HepG2 (cell line): ENCODE data around the gene MYO7B. TPM values are rescaled to one million over a fixed set of nuclear protein-coding genes. Genes with fewer than 3 reads are reported as not detected.

ENCODE experiments used
- AKAP8 ChIP-seq: sonication (generic); formaldehyde crosslinking; IDR thresholded peaks from 2 replicates; pipeline ENCODE4 v1.5.1; 2020; ENCODE audit warnings: mild to moderate bottlenecking, missing genetic modification reagents
- IKZF4 ChIP-seq: sonication (generic); formaldehyde crosslinking; IDR thresholded peaks from 2 replicates; pipeline ENCODE4 v1.5.1; 2020; ENCODE audit warnings: borderline replicate concordance, mild to moderate bottlenecking, low read depth, missing genetic modification reagents; ENCODE audit errors: not compliant biosample characterization
- KLF15 ChIP-seq: sonication (generic); formaldehyde crosslinking; IDR thresholded peaks from 2 replicates; pipeline ENCODE4 v1.8.1; 2023; ENCODE audit warnings: borderline replicate concordance, mild to moderate bottlenecking, inconsistent platforms, missing genetic modification reagents, mixed read lengths
- MXI1 ChIP-seq: IDR thresholded peaks from 3 replicates; pipeline ENCODE4 v1.6.1; 2012; ENCODE audit warnings: low read depth, low read length, inconsistent platforms, borderline replicate concordance
- POLR2AphosphoS5 ChIP-seq: IDR thresholded peaks from 2 replicates; pipeline ENCODE4 v1.6.1; 2012; ENCODE audit warnings: low read depth, low read length
- PPARG ChIP-seq: conservative IDR thresholded peaks from 2 replicates; pipeline ENCODE4 v1.6.1; 2016; ENCODE audit warnings: missing biosample characterization, missing genetic modification reagents
- PRMT3 ChIP-seq: sonication (generic); formaldehyde crosslinking; IDR thresholded peaks from 2 replicates; pipeline ENCODE4 v1.8.1; 2022; ENCODE audit warnings: low read depth, mild to moderate bottlenecking, moderate library complexity, missing genetic modification reagents, borderline replicate concordance
- RBAK ChIP-seq: sonication (generic); formaldehyde crosslinking; IDR thresholded peaks from 2 replicates; pipeline ENCODE4 v1.5.1; 2020; ENCODE audit warnings: mild to moderate bottlenecking, missing genetic modification reagents
- RFX5 ChIP-seq: IDR thresholded peaks from 2 replicates; pipeline ENCODE4 v1.6.1; 2011; ENCODE audit warnings: low read depth, low read length, improper control_type of control experiment
- SAFB2 ChIP-seq: sonication (generic); formaldehyde crosslinking; IDR thresholded peaks from 2 replicates; pipeline ENCODE4 v1.5.1; 2020; ENCODE audit warnings: missing genetic modification reagents, low read depth, mild to moderate bottlenecking, borderline replicate concordance
- SP5 ChIP-seq: IDR thresholded peaks from 2 replicates; pipeline ENCODE4 v1.6.1; 2016; ENCODE audit warnings: low read depth, borderline replicate concordance
- TARDBP ChIP-seq: sonication (generic); formaldehyde crosslinking; IDR thresholded peaks from 2 replicates; pipeline ENCODE4 v1.8.0; 2022; ENCODE audit warnings: mild to moderate bottlenecking, missing genetic modification reagents
- ZNF557 ChIP-seq: sonication (generic); formaldehyde crosslinking; IDR thresholded peaks from 2 replicates; pipeline ENCODE4 v1.4.0; 2020; ENCODE audit warnings: missing genetic modification reagents
- ZNF598 ChIP-seq: sonication (generic); formaldehyde crosslinking; IDR thresholded peaks from 2 replicates; pipeline ENCODE4 v1.5.1; 2020; ENCODE audit warnings: mild to moderate bottlenecking, missing genetic modification reagents, borderline replicate concordance
- ZNF614 ChIP-seq: IDR thresholded peaks from 2 replicates; pipeline ENCODE4 v1.6.1; 2018; ENCODE audit warnings: missing biosample characterization, missing genetic modification reagents, inconsistent platforms, borderline replicate concordance
- ZNF709 ChIP-seq: sonication (generic); formaldehyde crosslinking; IDR thresholded peaks from 2 replicates; pipeline ENCODE4 v1.5.0; 2020; ENCODE audit warnings: mild to moderate bottlenecking, missing genetic modification reagents
- ZNF773 ChIP-seq: sonication (generic); formaldehyde crosslinking; IDR thresholded peaks from 2 replicates; pipeline ENCODE4 v1.4.0; 2020; ENCODE audit warnings: missing genetic modification reagents, borderline replicate concordance
- polyA plus RNA-seq, 8 experiments: library from polyadenylated mRNA; depleted of rRNA in 3 of 8; stranded (reverse) in 7 of 8; unstranded in 1 of 8; fragments of >200 nt; fragmentation: Illumina TruSeq in 4 of 8; extraction: Trizol in 4 of 8; gene quantifications; 2 replicates each; pipeline versions ENCODE4 v1.2.1 to v1.2.3, GENCODE V29; 2011 to 2016; ENCODE audit warnings: low read depth in 4 of 8, missing spikeins in 1 of 8, mixed read lengths in 1 of 8; ENCODE audit not compliant: insufficient read depth in 1 of 8
- total RNA-seq, 5 experiments: library from RNA; depleted of rRNA; stranded (reverse); fragments of >200 nt; fragmentation: Illumina TruSeq; extraction: Trizol; gene quantifications; 2 replicates each; pipeline ENCODE4 v1.2.3, GENCODE V29; 2016; ENCODE audit warnings: low read depth in 1 of 5
- TF ChIP-seq, protein P1 (sequence below): IDR thresholded peaks from 2 replicates; pipeline ENCODE4 v1.6.1; 2016; ENCODE audit warnings: mild to moderate bottlenecking
- TF ChIP-seq, protein P2 (sequence below): sonication (generic); formaldehyde crosslinking; IDR thresholded peaks from 2 replicates; pipeline ENCODE4 v1.8.0; 2022; ENCODE audit warnings: mild to moderate bottlenecking, missing genetic modification reagents
- TF ChIP-seq, protein P3 (sequence below): sonication (generic); formaldehyde crosslinking; IDR thresholded peaks from 2 replicates; pipeline ENCODE4 v1.8.0; 2022; ENCODE audit warnings: mild to moderate bottlenecking, missing genetic modification reagents, moderate library complexity
- TF ChIP-seq, protein P4 (sequence below): sonication (generic); formaldehyde crosslinking; IDR thresholded peaks from 2 replicates; pipeline ENCODE4 v1.5.0; 2020; ENCODE audit warnings: missing genetic modification reagents, mild to moderate bottlenecking, borderline replicate concordance

Gene MYO7B
- total and polyA plus RNA-seq, 2 of the 13 experiments (the other 11 are each of a cell fraction or from before 2014, with no cell fraction given), result not detected

DNA sequence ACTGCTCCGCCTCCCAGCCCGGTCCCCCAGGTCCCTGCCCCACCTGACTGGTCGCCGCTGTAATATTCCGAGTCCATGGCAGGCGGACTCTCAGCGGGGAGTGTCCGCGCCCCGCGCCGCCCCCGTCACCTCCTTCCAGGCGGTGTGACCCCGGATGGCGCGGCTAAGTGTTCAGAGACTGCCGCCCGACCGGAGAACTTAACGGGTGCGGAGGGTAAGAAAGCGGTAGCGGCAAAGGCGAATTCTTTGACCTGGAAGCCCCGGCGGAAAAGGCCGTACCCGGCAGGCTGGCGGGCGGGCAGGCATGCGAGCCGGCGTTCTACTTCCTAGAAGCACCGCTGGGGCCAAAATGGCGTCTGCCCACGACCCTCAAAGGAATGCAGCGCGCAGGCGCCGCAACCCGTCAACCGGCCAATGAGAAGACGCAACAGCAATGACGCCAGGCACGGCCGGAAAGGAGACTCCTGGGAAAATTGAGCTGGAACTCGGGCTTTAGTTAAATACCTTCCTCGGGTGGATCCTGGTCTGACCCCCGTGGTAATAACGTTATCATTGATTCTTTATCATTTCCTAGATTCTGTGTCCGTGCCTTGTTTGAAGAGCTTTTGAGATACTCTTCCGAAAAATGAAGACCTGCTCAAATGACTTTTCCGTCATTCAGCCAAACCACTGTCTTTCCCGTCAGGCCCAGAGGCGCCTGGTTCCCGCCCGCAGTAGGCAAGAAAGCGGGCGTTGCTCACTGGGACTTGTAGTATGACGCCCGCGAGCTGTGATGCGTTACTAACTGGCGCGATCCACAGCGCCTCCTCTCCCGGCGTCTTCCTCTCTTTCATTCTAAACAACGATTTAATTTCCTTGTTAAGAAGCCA is 9.1 kb upstream of the MYO7B start, which contains the start of gene IWS1 (continued):
- TF ChIP-seq, protein P1, sequence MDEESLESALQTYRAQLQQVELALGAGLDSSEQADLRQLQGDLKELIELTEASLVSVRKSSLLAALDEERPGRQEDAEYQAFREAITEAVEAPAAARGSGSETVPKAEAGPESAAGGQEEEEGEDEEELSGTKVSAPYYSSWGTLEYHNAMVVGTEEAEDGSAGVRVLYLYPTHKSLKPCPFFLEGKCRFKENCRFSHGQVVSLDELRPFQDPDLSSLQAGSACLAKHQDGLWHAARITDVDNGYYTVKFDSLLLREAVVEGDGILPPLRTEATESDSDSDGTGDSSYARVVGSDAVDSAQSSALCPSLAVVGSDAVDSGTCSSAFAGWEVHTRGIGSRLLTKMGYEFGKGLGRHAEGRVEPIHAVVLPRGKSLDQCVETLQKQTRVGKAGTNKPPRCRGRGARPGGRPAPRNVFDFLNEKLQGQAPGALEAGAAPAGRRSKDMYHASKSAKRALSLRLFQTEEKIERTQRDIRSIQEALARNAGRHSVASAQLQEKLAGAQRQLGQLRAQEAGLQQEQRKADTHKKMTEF (CRISPR knock-in tag), result peak; percentile 77
- TF ChIP-seq RBAK, result no peak
- TF ChIP-seq ZNF598 (CRISPR knock-in tag), result peak; percentile 90
- 0 out of 2 replicates have a peak, but pooled peaks have one; percentile 12 for TF ChIP-seq SAFB2 (CRISPR knock-in tag)
- TF ChIP-seq ZNF709 (CRISPR knock-in tag), result peak; percentile 83
- peak; percentile 11; the same call in 2 of the 3 replicates for TF ChIP-seq MXI1
- no peak for TF ChIP-seq PPARG (CRISPR knock-in tag)
- no peak for TF ChIP-seq AKAP8 (CRISPR knock-in tag)
- peak; percentile 53; the same call in 1 of the 2 replicates for TF ChIP-seq SP5 (CRISPR knock-in tag)
- TF ChIP-seq IKZF4 (CRISPR knock-in tag), result peak; percentile 86
- 0 out of 2 replicates have a peak, but pooled peaks have one; percentile 50 for TF ChIP-seq ZNF557 (CRISPR knock-in tag)
- TF ChIP-seq, protein P2, sequence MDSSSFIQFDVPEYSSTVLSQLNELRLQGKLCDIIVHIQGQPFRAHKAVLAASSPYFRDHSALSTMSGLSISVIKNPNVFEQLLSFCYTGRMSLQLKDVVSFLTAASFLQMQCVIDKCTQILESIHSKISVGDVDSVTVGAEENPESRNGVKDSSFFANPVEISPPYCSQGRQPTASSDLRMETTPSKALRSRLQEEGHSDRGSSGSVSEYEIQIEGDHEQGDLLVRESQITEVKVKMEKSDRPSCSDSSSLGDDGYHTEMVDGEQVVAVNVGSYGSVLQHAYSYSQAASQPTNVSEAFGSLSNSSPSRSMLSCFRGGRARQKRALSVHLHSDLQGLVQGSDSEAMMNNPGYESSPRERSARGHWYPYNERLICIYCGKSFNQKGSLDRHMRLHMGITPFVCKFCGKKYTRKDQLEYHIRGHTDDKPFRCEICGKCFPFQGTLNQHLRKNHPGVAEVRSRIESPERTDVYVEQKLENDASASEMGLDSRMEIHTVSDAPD (CRISPR knock-in tag), result peak; percentile 61; the same call in 1 of the 2 replicates
- TF ChIP-seq PRMT3 (CRISPR knock-in tag), result peak; percentile 74; the same call in 1 of the 2 replicates
- TF ChIP-seq ZNF614 (CRISPR knock-in tag), result peak; percentile 14; the same call in 1 of the 2 replicates
- TF ChIP-seq ZNF773 (CRISPR knock-in tag), result 0 out of 2 replicates have a peak, but pooled peaks have one; percentile 21
- peak; percentile 83 for TF ChIP-seq RFX5
- peak; percentile 83; the same call in 1 of the 2 replicates for TF ChIP-seq POLR2AphosphoS5
- TF ChIP-seq, protein P3, sequence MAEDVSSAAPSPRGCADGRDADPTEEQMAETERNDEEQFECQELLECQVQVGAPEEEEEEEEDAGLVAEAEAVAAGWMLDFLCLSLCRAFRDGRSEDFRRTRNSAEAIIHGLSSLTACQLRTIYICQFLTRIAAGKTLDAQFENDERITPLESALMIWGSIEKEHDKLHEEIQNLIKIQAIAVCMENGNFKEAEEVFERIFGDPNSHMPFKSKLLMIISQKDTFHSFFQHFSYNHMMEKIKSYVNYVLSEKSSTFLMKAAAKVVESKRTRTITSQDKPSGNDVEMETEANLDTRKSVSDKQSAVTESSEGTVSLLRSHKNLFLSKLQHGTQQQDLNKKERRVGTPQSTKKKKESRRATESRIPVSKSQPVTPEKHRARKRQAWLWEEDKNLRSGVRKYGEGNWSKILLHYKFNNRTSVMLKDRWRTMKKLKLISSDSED (CRISPR knock-in tag), result no peak
- no peak for TF ChIP-seq KLF15 (CRISPR knock-in tag)
- peak; percentile 67; the same call in 1 of the 2 replicates for TF ChIP-seq TARDBP (CRISPR knock-in tag)
- TF ChIP-seq, protein P4, sequence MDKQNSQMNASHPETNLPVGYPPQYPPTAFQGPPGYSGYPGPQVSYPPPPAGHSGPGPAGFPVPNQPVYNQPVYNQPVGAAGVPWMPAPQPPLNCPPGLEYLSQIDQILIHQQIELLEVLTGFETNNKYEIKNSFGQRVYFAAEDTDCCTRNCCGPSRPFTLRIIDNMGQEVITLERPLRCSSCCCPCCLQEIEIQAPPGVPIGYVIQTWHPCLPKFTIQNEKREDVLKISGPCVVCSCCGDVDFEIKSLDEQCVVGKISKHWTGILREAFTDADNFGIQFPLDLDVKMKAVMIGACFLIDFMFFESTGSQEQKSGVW (CRISPR knock-in tag), result peak; percentile 37; the same call in 1 of the 2 replicates
